Globus pallidus (tissue), 1 donor: ENCODE results near the gene IFI44.

ENCODE experiments used
- DNase-seq: peaks from one replicate; pipeline ENCODE4 v3.0.0-alpha.2; 2015; ENCODE audit warnings: low spot score

IFI44 gene

GRCh38 chr1:78712467-78713051 is 62.9 kb downstream of the IFI44 start:
- DNase-seq = no peak

GRCh38 chr1:78713297-78713696 is 63.7 kb downstream of the IFI44 start:
- no peak for DNase-seq
